ENCODE measurements around the gene HSH2D. TPM values are rescaled to one million over a fixed set of nuclear protein-coding genes. Genes with fewer than 3 reads are reported as not detected.
A peak's percentile ranks its signal among the peaks of the same experiment; 100 is the strongest.

The HSH2D gene
- total and polyA plus RNA-seq, 9 donors, result 0.20 to 1.3 (median 0.31) TPM

- no peaks in the 10 kb centered on the region for H3K36me3 ChIP-seq
- no peak overlapping the region for H3K4me3 ChIP-seq
- WGBS, 3 donors, result 6 to 10% (median 10%) methylated on average over 3 of the region's 3 CpGs
- H3K9me3 ChIP-seq, result no peaks in the 10 kb centered on the region
- no peak for DNase-seq
- TF ChIP-seq CTCF (IDR thresholded peaks at IDR 0.05) (no peak), EP300 (IDR thresholded peaks at IDR 0.05) (no peak), POLR2A (IDR thresholded peaks at IDR 0.05) (no peak)
- H3K4me1 ChIP-seq (ENCODE audit: insufficient read depth), result no peaks in the 10 kb centered on the region
- H3K27ac ChIP-seq, result no peak overlapping the region
- intact Hi-C loops (cut with DNase I), result no loop called here
- no peaks in the 10 kb centered on the region for H3K27me3 ChIP-seq
These were observed 37.4 kb upstream of the HSH2D start for GRCh38 chr19:16106121-16106520.

DNA sequence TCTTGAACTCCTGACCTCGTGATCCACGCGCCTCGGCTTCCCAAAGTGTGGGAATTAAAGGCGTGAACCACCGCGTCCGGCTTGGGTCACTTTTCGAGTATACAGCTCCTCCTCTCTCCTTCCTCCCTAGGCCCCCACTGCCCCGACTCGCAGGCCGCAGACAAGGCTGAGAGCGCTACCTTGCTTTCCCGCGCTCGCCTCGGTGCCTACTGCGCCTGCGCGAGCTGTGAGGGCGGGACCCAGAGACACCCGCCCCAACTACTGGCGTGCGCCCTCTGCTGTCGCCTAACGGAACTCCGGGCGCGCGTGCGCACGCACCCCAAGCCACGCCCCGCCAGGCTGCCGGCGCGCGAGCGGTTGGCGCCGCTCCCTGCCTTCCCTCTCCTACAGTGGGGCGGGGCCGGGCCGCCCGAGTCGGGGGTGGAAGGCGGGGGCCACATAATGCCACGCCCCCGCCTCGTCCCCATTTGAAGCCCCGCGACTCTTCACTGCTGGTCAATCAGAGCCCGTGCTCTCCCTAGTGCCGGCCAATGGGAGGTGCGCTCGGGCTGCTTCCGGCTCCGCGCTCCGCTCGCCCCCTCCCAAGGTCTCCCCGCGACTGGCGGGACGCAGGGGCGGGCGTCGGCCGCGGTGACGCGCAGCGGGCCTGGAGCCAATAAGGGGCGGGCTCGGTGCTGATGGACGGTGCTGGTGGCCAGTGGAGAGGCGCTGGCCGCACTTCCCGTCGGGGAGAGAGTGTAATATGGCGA is 32.2 kb upstream of the HSH2D start, which contains the start of gene RAB8A:
TSS of gene RAB8A (plus strand) at position 730 of the 749 bp plus-strand sequence. CDS start at position 743, 13 bp downstream.
- Histone ChIP-seq H3K4me1 (ENCODE audit: insufficient read depth) (peaks cover 8% of the 10 kb centered on the region), H3K4me3 (peak within 1 kb of the TSS; percentile 99), H3K36me3 (no peaks in the 10 kb centered on the region), H3K9me3 (no peaks in the 10 kb centered on the region), H3K27ac (peak within 1 kb of the TSS; percentile 69 to 82), H3K27me3 (no peaks in the 10 kb centered on the region)
- intact Hi-C loops (cut with DNase I), result loop anchor here in 2 of 4 donors (5.0 to 10.0 kb wide), 5 partner anchors 34 to 997 kb away; partner anchors contain the start of genes FAM32A (in 1 of the 2) and TPM4 (in 1 of the 2)
- peak; percentile 17 for TF ChIP-seq POLR2A (IDR thresholded peaks at IDR 0.05)
- TF ChIP-seq CTCF (IDR thresholded peaks at IDR 0.05), result peak; percentile 99 to 100 (median 99)
- peak; percentile 48 for TF ChIP-seq EP300 (IDR thresholded peaks at IDR 0.05)
- WGBS, 3 donors, result 0 to 1% (median 1%) methylated on average over 62 to 81 of the region's 81 CpGs
- DNase-seq, result peak; percentile 99 to 100 (median 99)

- WGBS, 3 donors, result 1% methylated on average over 37 of the region's 37 CpGs
- peaks cover 8% of the 10 kb centered on the region for H3K4me1 ChIP-seq (ENCODE audit: insufficient read depth)
- no peaks in the 10 kb centered on the region for H3K36me3 ChIP-seq
These were observed 31.4 kb upstream of the HSH2D start for GRCh38 chr19:16111909-16112752.

More at GRCh38 chr19:16111909-16112752, 31.4 kb upstream of the HSH2D start:
- H3K27me3 ChIP-seq, result no peaks in the 10 kb centered on the region
- H3K9me3 ChIP-seq, result no peaks in the 10 kb centered on the region
- intact Hi-C loops (cut with DNase I), result loop anchor here in 2 of 4 donors (5.0 to 10.0 kb wide), 5 partner anchors 35 to 997 kb away; partner anchors contain the start of genes FAM32A (in 1 of the 2) and TPM4 (in 1 of the 2)
- H3K27ac ChIP-seq, result peak overlapping the region; percentile 69 to 82
- peak overlapping the region; percentile 99 for H3K4me3 ChIP-seq
- DNase-seq, result no peak
- no peak for TF ChIP-seq CTCF (IDR thresholded peaks at IDR 0.05)
- TF ChIP-seq EP300 (IDR thresholded peaks at IDR 0.05), result no peak
- TF ChIP-seq POLR2A (IDR thresholded peaks at IDR 0.05), result peak; percentile 68

Measured in ovary (tissue), 9 donors.